A549 (cell line): ENCODE measurements around the gene KRTCAP2. TPM values are rescaled to one million over a fixed set of nuclear protein-coding genes. Genes with fewer than 3 reads are reported as not detected.
"Not testable (repeated sequence)": the region's sequence is repeated elsewhere in the genome, so short reads cannot be mapped to it uniquely, and the experiment has no call there.

Experiments
- ATAC-seq, 2 experiments: fragments of 200-7000 bp in 1 of 2; fragments of >200 bp in 1 of 2; cut with Nextera tagmentation in 1 of 2; cut with Tn5 transposase in 1 of 2; 3 replicates each; pipeline versions ENCODE4 v1.8.0 to v1.9.1; 2018 to 2020; ENCODE audit warnings: mild to moderate bottlenecking in 1 of 2, moderate library complexity in 1 of 2
- CTCF ChIA-PET: fragments of 300-600 bp; sonication (Branson Sonifier 250); formaldehyde crosslinking; extraction: SDS; loops from one replicate; lab custom pipeline; 2021; ENCODE audit warnings: antibody characterized with exemption, inconsistent platforms; lab: Yijun Ruan, JAX
- POLR2A ChIA-PET: fragments of 350-600 bp; formaldehyde crosslinking; extraction: SDS; loops from one replicate; lab custom pipeline; 2021; ENCODE audit warnings: antibody characterized with exemption, inconsistent platforms; lab: Yijun Ruan, JAX
- DNase-seq, 2 experiments: peaks; one replicate each; pipeline versions ENCODE4 v3.0.0 to v3.0.0-alpha.2; 2011 to 2016; ENCODE audit warnings: low read depth in 1 of 2, low spot score in 1 of 2
- FAIRE-seq: peaks from 2 replicates; lab custom pipeline; 2011; peaks lifted over from hg19 to GRCh38; lab: Jason Lieb, UNC
- H3K27ac ChIP-seq, 2 experiments: fragments of >200 bp; sonication (Bioruptor Twin); formaldehyde crosslinking; 3 replicates each; pipeline ENCODE4 v1.5.1; 2016 to 2017
- H3K4me1 ChIP-seq: fragments of >200 bp; sonication (Bioruptor Twin); formaldehyde crosslinking; 3 replicates; pipeline ENCODE4 v1.6.1; 2016
- H3K4me2 ChIP-seq: fragments of >200 bp; sonication (Bioruptor Twin); formaldehyde crosslinking; 3 replicates; pipeline ENCODE4 v1.6.1; 2016
- H3K4me3 ChIP-seq: fragments of >200 bp; sonication (Bioruptor Twin); formaldehyde crosslinking; 3 replicates; pipeline ENCODE4 v1.5.1; 2016
- H3K9me3 ChIP-seq: fragments of >200 bp; sonication (Bioruptor Twin); formaldehyde crosslinking; 3 replicates; pipeline ENCODE4 v1.6.1; 2016
- BHLHE40 ChIP-seq: IDR thresholded peaks from 2 replicates; pipeline ENCODE4 v1.6.1; 2012; ENCODE audit warnings: low read depth, low read length, inconsistent platforms
- CBX2 ChIP-seq: fragments of 200-600 bp; sonication (generic); IDR thresholded peaks from 2 replicates; pipeline ENCODE4 v1.6.1; 2016; ENCODE audit warnings: low read depth, mild to moderate bottlenecking, borderline replicate concordance
- CHD2 ChIP-seq: fragments of 150-350 bp; IDR thresholded peaks from 2 replicates; pipeline ENCODE4 v1.6.1; 2014; ENCODE audit warnings: low read length; ENCODE audit not compliant: partially characterized antibody
- EHF ChIP-seq: fragments of 250-450 bp; sonication (Bioruptor Pico); IDR thresholded peaks from 2 replicates; pipeline ENCODE4 v1.5.0; 2020; ENCODE audit warnings: mild to moderate bottlenecking
- ELK1 ChIP-seq: fragments of 150-350 bp; IDR thresholded peaks from 2 replicates; pipeline ENCODE4 v1.6.1; 2014; ENCODE audit warnings: low read depth, mild to moderate bottlenecking, low read length
- ESRRA ChIP-seq: fragments of 150-350 bp; IDR thresholded peaks from 2 replicates; pipeline ENCODE4 v1.6.1; 2014; ENCODE audit warnings: mild to moderate bottlenecking, low read length, borderline replicate concordance
- FOXS1 ChIP-seq: fragments of 250-450 bp; sonication (Bioruptor Pico); IDR thresholded peaks from 2 replicates; pipeline ENCODE4 v1.5.0; 2020; ENCODE audit warnings: mild to moderate bottlenecking, moderate library complexity
- GATA3 ChIP-seq: IDR thresholded peaks from 2 replicates; pipeline ENCODE4 v1.6.1; 2012; ENCODE audit warnings: borderline replicate concordance
- HDAC2 ChIP-seq: fragments of 200-600 bp; sonication (generic); IDR thresholded peaks from 2 replicates; pipeline ENCODE4 v1.6.1; 2016
- HOXB5 ChIP-seq: fragments of 250-450 bp; sonication (Bioruptor Pico); IDR thresholded peaks from 2 replicates; pipeline ENCODE4 v1.5.0; 2020; ENCODE audit warnings: mild to moderate bottlenecking, moderate library complexity
- JUN ChIP-seq, 2 experiments: fragments of >200 bp; sonication (Bioruptor Twin); formaldehyde crosslinking; IDR thresholded peaks; 2 replicates in 1 of 2; 3 replicates in 1 of 2; pipeline ENCODE4 v1.6.1; 2016 to 2017
- NPAS2 ChIP-seq: fragments of 250-450 bp; sonication (Bioruptor Pico); IDR thresholded peaks from 2 replicates; pipeline ENCODE4 v1.8.0; 2022; ENCODE audit warnings: mild to moderate bottlenecking, moderate library complexity, borderline replicate concordance
- NR3C1 ChIP-seq: fragments of >200 bp; sonication (Bioruptor Twin); formaldehyde crosslinking; IDR thresholded peaks from 3 replicates; pipeline ENCODE4 v1.6.1; 2017
- PHF8 ChIP-seq: fragments of 200-600 bp; sonication (generic); IDR thresholded peaks from 2 replicates; pipeline ENCODE4 v1.6.1; 2016; ENCODE audit warnings: low read depth, mild to moderate bottlenecking, antibody characterized with exemption, moderate library complexity, borderline replicate concordance
- POLR2AphosphoS2 ChIP-seq: conservative IDR thresholded peaks from 2 replicates; pipeline ENCODE4 v1.6.1; 2012; ENCODE audit warnings: low read length, improper control_type of control experiment, inconsistent platforms
- RARB ChIP-seq: fragments of 250-450 bp; sonication (Bioruptor Pico); IDR thresholded peaks from 2 replicates; pipeline ENCODE4 v1.8.0; 2021; ENCODE audit warnings: mild to moderate bottlenecking, moderate library complexity
- RCOR1 ChIP-seq: fragments of 150-350 bp; IDR thresholded peaks from 2 replicates; pipeline ENCODE4 v1.6.1; 2014; ENCODE audit warnings: antibody characterized with exemption, low read length, low read depth
- SREBF2 ChIP-seq: fragments of 450-650 bp; IDR thresholded peaks from 2 replicates; pipeline ENCODE4 v1.6.1; 2014; ENCODE audit warnings: mild to moderate bottlenecking, moderate library complexity
- WGBS: methylation state at CpG from one replicate; pipeline ENCODE4 v1.1.6; 2017; ENCODE audit errors: missing lambda C conversion rate; 5-methylcytosine and 5-hydroxymethylcytosine counted together
- polyA plus RNA-seq, 4 experiments: library from polyadenylated mRNA; depleted of rRNA in 3 of 4; stranded (reverse); fragments of >200 nt; fragmentation: RNase III in 1 of 4; extraction: RNeasy Plus Mini Kit Qiagen cat#74134 plus additional on column Dnase treatment in 1 of 4; gene quantifications; 2 replicates in 3 of 4; 3 replicates in 1 of 4; pipeline ENCODE4 v1.2.3, GENCODE V29; 2011 to 2017

Gene KRTCAP2
- polyA plus RNA-seq, 2 of the 4 experiments (the other 2 are of a cell fraction), result 154 to 217 TPM

GRCh38 chr1:155158991-155159390 lies 14.1 kb downstream of the KRTCAP2 start:
- ATAC-seq (no peak), FAIRE-seq (no peak)
- no peak overlapping the region for H3K27ac ChIP-seq

DNA sequence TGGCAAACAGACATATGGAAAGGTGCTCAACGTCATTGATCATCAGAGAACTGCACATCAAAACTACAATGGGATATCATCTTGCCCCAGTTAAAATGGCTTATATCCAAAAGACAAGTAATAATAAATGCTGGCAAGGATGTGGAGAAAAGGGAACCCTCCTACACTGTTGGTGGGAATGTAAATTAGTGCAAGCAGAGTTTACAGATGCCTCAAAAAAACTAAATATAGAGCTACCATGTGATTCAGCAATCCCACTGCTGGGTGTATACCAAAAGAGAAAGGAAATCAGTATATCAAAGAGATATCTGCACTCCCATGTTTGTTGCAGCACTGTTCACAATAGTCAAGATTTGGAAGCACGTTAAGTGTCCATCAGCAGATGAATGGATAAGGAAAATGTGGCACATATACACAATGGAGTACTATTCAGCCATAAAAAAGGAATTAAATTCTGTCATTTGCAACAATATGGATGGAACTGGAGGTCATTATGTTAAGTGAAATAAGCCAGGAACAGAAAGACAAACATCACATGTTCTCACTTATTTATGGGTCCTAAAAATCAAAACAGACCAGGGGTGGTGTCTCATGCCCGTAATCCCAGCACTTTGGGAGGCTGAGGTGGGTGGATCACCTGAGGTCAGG lies 17.0 kb downstream of the KRTCAP2 start:
- WGBS, result 15% methylated on average over 3 of the region's 3 CpGs
- H3K4me2 ChIP-seq, H3K4me1 ChIP-seq, H3K9me3 ChIP-seq, POLR2A ChIA-PET, H3K27ac ChIP-seq, DNase-seq, H3K4me3 ChIP-seq, FAIRE-seq, ATAC-seq: not testable (repeated sequence)
- CTCF ChIA-PET, result interaction anchor here (0.9 to 10.0 kb wide), 7 partner anchors 10 to 65 kb away, joined by 3 to 75 read pairs (median 6); partner anchors contain the start of gene KRTCAP2

More at GRCh38 chr1:155158991-155159390, 14.1 kb downstream of the KRTCAP2 start:
- Histone ChIP-seq H3K9me3 (no peaks in the 10 kb centered on the region), H3K4me1 (no peaks in the 10 kb centered on the region), H3K4me2 (no peak overlapping the region), H3K4me3 (no peak overlapping the region)
- WGBS, result 38% methylated on average over 1 of the region's 1 CpG
- ChIA-PET POLR2A (no interaction called here), CTCF (interaction anchor here (1.0 to 10.0 kb wide), 3 partner anchors 9 to 74 kb away, joined by 3 to 75 read pairs (median 5); no protein-coding TSS in a partner anchor)
- DNase-seq, result no peak
- TF ChIP-seq CBX2 (no peak), POLR2AphosphoS2 (no peak), RARB (no peak), NPAS2 (CRISPR knock-in tag) (no peak), CHD2 (no peak), PHF8 (no peak), FOXS1 (CRISPR knock-in tag) (no peak), RCOR1 (no peak), ELK1 (no peak), HOXB5 (CRISPR knock-in tag) (no peak)

DNA sequence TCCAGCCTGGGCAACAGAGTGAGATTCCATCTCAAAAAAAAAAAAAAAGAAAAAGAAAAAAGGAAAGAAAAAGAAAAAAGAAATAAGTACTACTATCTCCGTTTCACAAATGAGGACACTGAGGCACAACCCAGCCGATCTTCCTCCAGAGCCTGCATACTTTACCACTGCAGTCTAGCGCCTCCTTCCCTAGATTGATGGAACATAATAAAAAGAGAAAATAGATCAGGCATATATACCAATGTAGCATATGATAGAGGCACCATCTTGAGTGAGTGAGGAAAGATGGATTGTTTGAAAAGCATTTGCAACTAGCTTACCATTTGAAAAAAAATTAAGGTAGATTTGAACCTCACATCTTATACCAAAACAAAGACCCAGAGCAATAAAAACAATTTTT lies 27.6 kb downstream of the KRTCAP2 start:
- POLR2A ChIA-PET, result no interaction called here
- FAIRE-seq (no peak), DNase-seq (no peak), ATAC-seq (peak in 1 of 2 experiments; percentile 52; a peak in 1 of 6 replicates)
- WGBS, result 15% methylated on average over 3 of the region's 3 CpGs
- TF ChIP-seq ESRRA (no peak), NPAS2 (CRISPR knock-in tag) (no peak), HDAC2 (no peak), RARB (no peak), RCOR1 (no peak), SREBF2 (no peak), EHF (CRISPR knock-in tag) (no peak), BHLHE40 (no peak), FOXS1 (CRISPR knock-in tag) (no peak), JUN (IDR thresholded peaks at IDR 0.05) (no peak), GATA3 (no peak), NR3C1 (no peak), ELK1 (no peak)
- H3K4me1 ChIP-seq, result no peaks in the 10 kb centered on the region
- no peak overlapping the region for H3K4me3 ChIP-seq
- H3K9me3 ChIP-seq, result no peaks in the 10 kb centered on the region
- CTCF ChIA-PET, result interaction anchor here (0.6 to 11.7 kb wide), 10 partner anchors 10 to 84 kb away, joined by 3 to 79 read pairs (median 4); no protein-coding TSS in a partner anchor
- no peak overlapping the region for H3K4me2 ChIP-seq
- no peak overlapping the region for H3K27ac ChIP-seq
